Peyer's patch (tissue), 4 donors: Measurements from ENCODE around the gene PCMT1. TPM values are rescaled to one million over a fixed set of nuclear protein-coding genes. Genes with fewer than 3 reads are reported as not detected.
"Not testable (repeated sequence)": the region's sequence is repeated elsewhere in the genome, so short reads cannot be mapped to it uniquely, and the experiment has no call there.

Experiments used
- DNase-seq, 3 donors: peaks; one replicate each; pipeline ENCODE4 v3.0.0-alpha.2; 2017 to 2019
- H3K27ac ChIP-seq, 4 donors: fragments of 200-600 bp; sonication (generic); one replicate each; pipeline ENCODE4 v1.5.1; 2016 to 2019
- H3K27me3 ChIP-seq, 2 donors: fragments of 200-600 bp; sonication (generic); one replicate each; pipeline ENCODE4 v1.5.1; 2019
- H3K36me3 ChIP-seq, 3 donors: fragments of 200-600 bp; sonication (generic); one replicate each; pipeline ENCODE4 v1.5.1; 2016 to 2019
- H3K4me1 ChIP-seq, 4 donors: fragments of 200-600 bp; sonication (generic); one replicate each; pipeline ENCODE4 v1.5.1; 2016 to 2019
- H3K4me3 ChIP-seq, 4 donors: fragments of 200-600 bp; sonication (generic); 1 replicate in 3 of 4; 2 replicates in 1 of 4; pipeline ENCODE4 v1.5.1; 2016 to 2019; ENCODE audit warnings: mild to moderate bottlenecking in 1 of 4
- H3K9me3 ChIP-seq, 4 donors: fragments of 200-600 bp; sonication (generic); one replicate each; pipeline ENCODE4 v1.5.1; 2016 to 2019; ENCODE audit warnings: mild to moderate bottlenecking in 1 of 4
- CTCF ChIP-seq, 6 experiments: fragments of 450-650 bp in 4 of 6; fragments of 200-600 bp in 2 of 6; sonication (generic) in 1 of 6; IDR thresholded peaks; one replicate each; pipeline ENCODE4 v1.5.1; 2017 to 2019; ENCODE audit warnings: antibody characterized with exemption in 6 of 6, mild to moderate bottlenecking in 3 of 6, moderate library complexity in 1 of 6
- POLR2A ChIP-seq, 2 donors: fragments of 450-650 bp; IDR thresholded peaks; one replicate each; pipeline ENCODE4 v1.5.1; 2017; ENCODE audit warnings: antibody characterized with exemption in 2 of 2, mild to moderate bottlenecking in 2 of 2, moderate library complexity in 2 of 2
- total RNA-seq, 4 donors: library from RNA; depleted of rRNA; stranded (reverse); fragments of >200 nt; gene quantifications; one replicate each; pipeline ENCODE4 v1.1.0, GENCODE V29; 2016

The PCMT1 gene
- total RNA-seq, 4 donors from 2014 or later = 39.4 to 52.0 (median 44.9) TPM

- TF ChIP-seq POLR2A (IDR thresholded peaks at IDR 0.05) (no peak), CTCF (IDR thresholded peaks at IDR 0.05) (no peak)
- Histone ChIP-seq H3K9me3 (no peaks in the 10 kb centered on the region), H3K4me3 (no peak overlapping the region), H3K4me1 (no peaks in the 10 kb centered on the region), H3K27me3 (no peaks in the 10 kb centered on the region), H3K27ac (no peak overlapping the region), H3K36me3 (peaks cover 0 to 83% (median 0%) of the 10 kb centered on the region in 3 donors)
- no peak for DNase-seq
These were observed 14.6 kb upstream of the PCMT1 start for GRCh38 chr6:149734915-149735314.

- not testable (repeated sequence) for H3K9me3 ChIP-seq, DNase-seq, H3K27ac ChIP-seq, H3K27me3 ChIP-seq
- Histone ChIP-seq H3K4me1 (peaks cover 0 to 18% (median 5%) of the 10 kb centered on the region in 4 donors), H3K36me3 (peaks cover 0 to 33% (median 0%) of the 10 kb centered on the region in 3 donors), H3K4me3 (peak overlapping the region in 2 of 4 donors; percentile 77 to 96)
These were observed 4.3 kb upstream of the PCMT1 start for GRCh38 chr6:149745252-149745651.

- Histone ChIP-seq H3K27me3 (no peaks in the 10 kb centered on the region), H3K27ac (peak within 1 kb of the TSS; percentile 72 to 80 (median 76)), H3K36me3 (peaks cover 0 to 22% (median 0%) of the 10 kb centered on the region in 3 donors), H3K9me3 (no peaks in the 10 kb centered on the region), H3K4me1 (peaks cover 0 to 28% (median 6%) of the 10 kb centered on the region in 4 donors), H3K4me3 (peak within 1 kb of the TSS; percentile 64 to 96 (median 72))
- TF ChIP-seq POLR2A (IDR thresholded peaks at IDR 0.05) (peak in 1 of 2 donors; percentile 41), CTCF (IDR thresholded peaks at IDR 0.05) (peak; percentile 49 to 83 (median 67))
- DNase-seq = peak; percentile 89 to 97 (median 92)
These were observed 3.2 kb upstream of the PCMT1 start, which contains the start of gene NUP43 for GRCh38 chr6:149746147-149746946. Gene NUP43 (minus strand): TSS chr6:149746529. CDS start chr6:149746495, 34 bp downstream.

- H3K36me3 ChIP-seq, H3K9me3 ChIP-seq, H3K27me3 ChIP-seq, DNase-seq: not testable (repeated sequence)
- peak overlapping the region; percentile 68 to 92 (median 76) for H3K4me3 ChIP-seq
- peak overlapping the region; percentile 90 to 96 (median 93) for H3K27ac ChIP-seq
- peaks cover 0 to 32% (median 6%) of the 10 kb centered on the region in 4 donors for H3K4me1 ChIP-seq
These were observed 403 bp upstream of the PCMT1 start for GRCh38 chr6:149749082-149749593.

- Histone ChIP-seq H3K27me3 (no peaks in the 10 kb centered on the region), H3K27ac (peak overlapping the region; percentile 90 to 96 (median 93)), H3K4me3 (peak overlapping the region; percentile 68 to 92 (median 76)), H3K4me1 (peaks cover 0 to 25% (median 6%) of the 10 kb centered on the region in 4 donors), H3K36me3 (no peaks in the 10 kb centered on the region), H3K9me3 (no peaks in the 10 kb centered on the region)
- TF ChIP-seq CTCF (IDR thresholded peaks at IDR 0.05) (no peak), POLR2A (IDR thresholded peaks at IDR 0.05) (no peak)
- peak in 2 of 3 donors; percentile 33 to 64 for DNase-seq
These were observed 632 bp downstream of the PCMT1 start for GRCh38 chr6:149750136-149750609.

- Histone ChIP-seq H3K4me1 (peaks cover 0 to 19% (median 6%) of the 10 kb centered on the region in 4 donors), H3K27me3 (no peaks in the 10 kb centered on the region), H3K27ac (no peak overlapping the region), H3K9me3 (no peaks in the 10 kb centered on the region), H3K4me3 (no peak overlapping the region), H3K36me3 (no peaks in the 10 kb centered on the region)
- no peak for DNase-seq
- TF ChIP-seq CTCF (IDR thresholded peaks at IDR 0.05) = no peak
- TF ChIP-seq POLR2A (IDR thresholded peaks at IDR 0.05) = no peak
These were observed 1.7 kb downstream of the PCMT1 start for GRCh38 chr6:149751239-149751638.

GRCh38 chr6:149751920-149752319 lies 2.4 kb downstream of the PCMT1 start:
- H3K9me3 ChIP-seq, H3K36me3 ChIP-seq, H3K27me3 ChIP-seq, H3K4me3 ChIP-seq, H3K27ac ChIP-seq: not testable (repeated sequence)
- peaks cover 0 to 15% (median 4%) of the 10 kb centered on the region in 4 donors for H3K4me1 ChIP-seq
- DNase-seq = peak in 1 of 3 donors; percentile 31
